PC-3 (cell line): Measurements from ENCODE around the gene TRMT61A.

ENCODE experiments used
- CTCF ChIP-seq: fragments of 300-600 bp; sonication (generic); conservative IDR thresholded peaks from 2 replicates; pipeline ENCODE4 v1.5.1; 2017; ENCODE audit warnings: antibody characterized with exemption, low read depth, mild to moderate bottlenecking, low read length
- EZH2 ChIP-seq: fragments of 300-600 bp; sonication (generic); IDR thresholded peaks from one replicate; pipeline ENCODE4 v1.6.1; 2017; ENCODE audit warnings: antibody characterized with exemption, mild to moderate bottlenecking, low read length; ENCODE audit not compliant: unreplicated experiment

- TF ChIP-seq CTCF: no peak
- no peak for TF ChIP-seq EZH2
These were observed 16.0 kb upstream of the TRMT61A start for GRCh38 chr14:103512701-103513611.
